A549 (cell line): ENCODE results near the gene PSMD9. TPM values are rescaled to one million over a fixed set of nuclear protein-coding genes. Genes with fewer than 3 reads are reported as not detected.

Experiments
- ATAC-seq, 2 experiments: fragments of 200-7000 bp in 1 of 2; fragments of >200 bp in 1 of 2; cut with Nextera tagmentation in 1 of 2; cut with Tn5 transposase in 1 of 2; 3 replicates each; pipeline versions ENCODE4 v1.8.0 to v1.9.1; 2018 to 2020; ENCODE audit warnings: mild to moderate bottlenecking in 1 of 2, moderate library complexity in 1 of 2
- CTCF ChIA-PET: fragments of 300-600 bp; sonication (Branson Sonifier 250); formaldehyde crosslinking; extraction: SDS; loops from one replicate; lab custom pipeline; 2021; ENCODE audit warnings: antibody characterized with exemption, inconsistent platforms; lab: Yijun Ruan, JAX
- POLR2A ChIA-PET: fragments of 350-600 bp; formaldehyde crosslinking; extraction: SDS; loops from one replicate; lab custom pipeline; 2021; ENCODE audit warnings: antibody characterized with exemption, inconsistent platforms; lab: Yijun Ruan, JAX
- DNase-seq, 2 experiments: peaks; one replicate each; pipeline versions ENCODE4 v3.0.0 to v3.0.0-alpha.2; 2011 to 2016; ENCODE audit warnings: low read depth in 1 of 2, low spot score in 1 of 2
- FAIRE-seq: peaks from 2 replicates; lab custom pipeline; 2011; peaks lifted over from hg19 to GRCh38; lab: Jason Lieb, UNC
- H3K27ac ChIP-seq, 2 experiments: fragments of >200 bp; sonication (Bioruptor Twin); formaldehyde crosslinking; 3 replicates each; pipeline ENCODE4 v1.5.1; 2016 to 2017
- H3K4me1 ChIP-seq: fragments of >200 bp; sonication (Bioruptor Twin); formaldehyde crosslinking; 3 replicates; pipeline ENCODE4 v1.6.1; 2016
- H3K4me2 ChIP-seq: fragments of >200 bp; sonication (Bioruptor Twin); formaldehyde crosslinking; 3 replicates; pipeline ENCODE4 v1.6.1; 2016
- H3K4me3 ChIP-seq: fragments of >200 bp; sonication (Bioruptor Twin); formaldehyde crosslinking; 3 replicates; pipeline ENCODE4 v1.5.1; 2016
- H3K9me3 ChIP-seq: fragments of >200 bp; sonication (Bioruptor Twin); formaldehyde crosslinking; 3 replicates; pipeline ENCODE4 v1.6.1; 2016
- BHLHE40 ChIP-seq: IDR thresholded peaks from 2 replicates; pipeline ENCODE4 v1.6.1; 2012; ENCODE audit warnings: low read depth, low read length, inconsistent platforms
- E2F6 ChIP-seq: IDR thresholded peaks from 2 replicates; pipeline ENCODE4 v1.6.1; 2012; ENCODE audit warnings: low read depth, borderline replicate concordance
- EP300 ChIP-seq, 2 experiments: fragments of >200 bp; sonication (Bioruptor Twin); formaldehyde crosslinking; IDR thresholded peaks; 2 replicates in 1 of 2; 3 replicates in 1 of 2; pipeline ENCODE4 v1.6.1; 2016 to 2017
- ESRRA ChIP-seq: fragments of 150-350 bp; IDR thresholded peaks from 2 replicates; pipeline ENCODE4 v1.6.1; 2014; ENCODE audit warnings: mild to moderate bottlenecking, low read length, borderline replicate concordance
- FOSB ChIP-seq: fragments of 250-450 bp; sonication (Bioruptor Pico); IDR thresholded peaks from 2 replicates; pipeline ENCODE4 v1.5.0; 2020; ENCODE audit warnings: mild to moderate bottlenecking, moderate library complexity
- FOSL2 ChIP-seq, 2 experiments: fragments of 450-650 bp in 1 of 2; fragments of >200 bp in 1 of 2; sonication (Bioruptor Twin) in 1 of 2; formaldehyde crosslinking; IDR thresholded peaks; 2 replicates each; pipeline versions ENCODE4 v1.5.0 to v1.6.1; 2016 to 2020; ENCODE audit warnings: mild to moderate bottlenecking in 1 of 2, moderate library complexity in 1 of 2
- HEYL ChIP-seq: fragments of 250-450 bp; sonication (Bioruptor Pico); IDR thresholded peaks from 2 replicates; pipeline ENCODE4 v1.8.0; 2021; ENCODE audit warnings: mild to moderate bottlenecking, moderate library complexity
- JUN ChIP-seq, 2 experiments: fragments of >200 bp; sonication (Bioruptor Twin); formaldehyde crosslinking; IDR thresholded peaks; 2 replicates in 1 of 2; 3 replicates in 1 of 2; pipeline ENCODE4 v1.6.1; 2016 to 2017
- MAFK ChIP-seq: fragments of 450-650 bp; IDR thresholded peaks from 2 replicates; pipeline ENCODE4 v1.6.1; 2014; ENCODE audit not compliant: partially characterized antibody
- NPAS2 ChIP-seq: fragments of 250-450 bp; sonication (Bioruptor Pico); IDR thresholded peaks from 2 replicates; pipeline ENCODE4 v1.8.0; 2022; ENCODE audit warnings: mild to moderate bottlenecking, moderate library complexity, borderline replicate concordance
- NR3C1 ChIP-seq: fragments of >200 bp; sonication (Bioruptor Twin); formaldehyde crosslinking; IDR thresholded peaks from 3 replicates; pipeline ENCODE4 v1.6.1; 2017
- PHF8 ChIP-seq: fragments of 200-600 bp; sonication (generic); IDR thresholded peaks from 2 replicates; pipeline ENCODE4 v1.6.1; 2016; ENCODE audit warnings: low read depth, mild to moderate bottlenecking, antibody characterized with exemption, moderate library complexity, borderline replicate concordance
- POLR2A ChIP-seq: IDR thresholded peaks from 2 replicates; pipeline ENCODE4 v1.6.1; 2012; ENCODE audit warnings: mild to moderate bottlenecking, low read length
- RARB ChIP-seq: fragments of 250-450 bp; sonication (Bioruptor Pico); IDR thresholded peaks from 2 replicates; pipeline ENCODE4 v1.8.0; 2021; ENCODE audit warnings: mild to moderate bottlenecking, moderate library complexity
- RFX5 ChIP-seq: fragments of 450-650 bp; IDR thresholded peaks from 2 replicates; pipeline ENCODE4 v1.7.1; 2014; ENCODE audit warnings: antibody characterized with exemption, mild to moderate bottlenecking, moderate library complexity
- TP53 ChIP-seq: fragments of 250-450 bp; sonication (Bioruptor Pico); IDR thresholded peaks from 2 replicates; pipeline ENCODE4 v1.5.0; 2021; ENCODE audit warnings: mild to moderate bottlenecking, moderate library complexity
- ZNF302 ChIP-seq: fragments of 250-450 bp; sonication (Bioruptor Pico); IDR thresholded peaks from 2 replicates; pipeline ENCODE4 v1.9.0; 2021; ENCODE audit warnings: inconsistent platforms, mild to moderate bottlenecking, moderate library complexity
- ZSCAN20 ChIP-seq: fragments of 250-450 bp; sonication (Bioruptor Pico); IDR thresholded peaks from 2 replicates; pipeline ENCODE4 v1.8.0; 2022; ENCODE audit warnings: mild to moderate bottlenecking, moderate library complexity
- WGBS: methylation state at CpG from one replicate; pipeline ENCODE4 v1.1.6; 2017; ENCODE audit errors: missing lambda C conversion rate; 5-methylcytosine and 5-hydroxymethylcytosine counted together
- polyA plus RNA-seq, 4 experiments: library from polyadenylated mRNA; depleted of rRNA in 3 of 4; stranded (reverse); fragments of >200 nt; fragmentation: RNase III in 1 of 4; extraction: RNeasy Plus Mini Kit Qiagen cat#74134 plus additional on column Dnase treatment in 1 of 4; gene quantifications; 2 replicates in 3 of 4; 3 replicates in 1 of 4; pipeline ENCODE4 v1.2.3, GENCODE V29; 2011 to 2017
- TF ChIP-seq, protein P1 (sequence below): fragments of >200 bp; sonication (Bioruptor Twin); formaldehyde crosslinking; IDR thresholded peaks from 2 replicates; pipeline ENCODE4 v1.6.1; 2016
- TF ChIP-seq, protein P2 (sequence below): fragments of 250-450 bp; sonication (Bioruptor Pico); IDR thresholded peaks from 2 replicates; pipeline ENCODE4 v1.5.0; 2021; ENCODE audit warnings: mild to moderate bottlenecking, moderate library complexity, borderline replicate concordance
- TF ChIP-seq, protein P3 (sequence below): IDR thresholded peaks from 2 replicates; pipeline ENCODE4 v1.6.1; 2012
- TF ChIP-seq, protein P4 (sequence below): fragments of 150-350 bp; IDR thresholded peaks from 2 replicates; pipeline ENCODE4 v1.6.1; 2014; ENCODE audit warnings: low read depth, mild to moderate bottlenecking, low read length

The PSMD9 gene
- polyA plus RNA-seq, 2 of the 4 experiments (the other 2 are of a cell fraction), result 89.3 to 147 TPM

DNA sequence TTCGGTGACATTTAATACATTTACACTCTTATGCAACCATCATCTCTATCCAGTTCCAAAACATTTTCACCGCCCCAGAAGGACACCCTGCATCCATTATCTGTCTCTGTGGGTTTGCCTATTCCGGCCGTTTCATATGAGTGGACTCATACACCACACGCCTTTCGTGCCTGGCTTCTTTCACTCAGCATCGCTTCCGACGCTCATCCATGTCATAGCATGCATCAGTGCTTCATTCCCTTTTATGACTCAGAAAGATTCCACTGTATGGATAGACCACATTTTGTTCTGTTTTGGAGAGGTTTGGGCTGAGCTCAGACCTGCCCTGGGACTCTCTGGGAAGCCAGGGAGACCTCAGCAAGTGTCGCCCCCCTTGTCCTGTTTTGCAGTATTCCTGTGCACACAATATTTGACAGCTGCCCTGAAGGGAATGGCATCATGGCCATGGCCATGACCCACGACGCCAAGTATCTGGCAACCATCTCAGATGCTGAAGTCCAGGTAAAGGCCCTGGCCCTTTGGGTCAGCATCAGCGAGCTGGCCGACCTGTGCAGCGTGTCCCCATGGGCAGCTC is 53.6 kb downstream of the PSMD9 start:
- Histone ChIP-seq H3K4me2 (no peak overlapping the region), H3K27ac (no peak overlapping the region), H3K4me1 (no peaks in the 10 kb centered on the region), H3K9me3 (peaks cover 8% of the 10 kb centered on the region; the same call in 1 of the 3 replicates), H3K4me3 (no peak overlapping the region)
- POLR2A ChIA-PET, result no interaction called here
- 91% methylated on average over 15 of the region's 15 CpGs for WGBS
- no peak for DNase-seq
- no peak for FAIRE-seq
- CTCF ChIA-PET, result interaction anchor here (1.3 kb wide), 1 partner anchor 53 kb away, joined by 3 read pairs; no protein-coding TSS in a partner anchor
- no peak for TF ChIP-seq NPAS2 (CRISPR knock-in tag)
- TF ChIP-seq FOSB (CRISPR knock-in tag), result no peak
- TF ChIP-seq, protein P1, sequence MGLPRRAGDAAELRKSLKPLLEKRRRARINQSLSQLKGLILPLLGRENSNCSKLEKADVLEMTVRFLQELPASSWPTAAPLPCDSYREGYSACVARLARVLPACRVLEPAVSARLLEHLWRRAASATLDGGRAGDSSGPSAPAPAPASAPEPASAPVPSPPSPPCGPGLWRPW, result no peak
- TF ChIP-seq E2F6, result no peak
- no peak for TF ChIP-seq ZSCAN20 (CRISPR knock-in tag)
- TF ChIP-seq BHLHE40, result no peak
- TF ChIP-seq TP53, result no peak
- TF ChIP-seq ESRRA, result no peak
- TF ChIP-seq JUN (IDR thresholded peaks at IDR 0.05), result no peak
- no peak for TF ChIP-seq MAFK
- 0 out of 6 replicates have a peak, but pooled peaks of 1 of the 2 experiments have one; percentile 30 for ATAC-seq

DNA sequence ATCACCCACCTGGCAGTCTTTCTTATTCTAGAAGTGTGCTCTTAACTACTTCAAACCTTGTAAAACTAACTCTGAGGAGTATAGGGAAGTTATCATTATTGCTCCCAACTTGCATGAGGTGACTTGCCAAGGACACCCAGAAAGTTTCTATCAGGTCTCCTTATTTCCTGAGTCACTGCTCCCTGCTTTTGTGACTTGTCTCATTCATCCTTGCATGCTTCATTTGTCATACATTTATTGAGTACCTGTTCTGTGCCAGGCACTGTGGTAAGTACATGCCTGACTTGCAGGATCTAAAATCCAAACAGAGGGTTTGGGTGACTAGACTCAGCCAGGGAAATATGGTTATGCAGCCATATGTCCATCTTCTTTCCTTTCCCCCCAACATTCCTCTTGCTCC is 55.3 kb downstream of the PSMD9 start:
- FAIRE-seq, result no peak
- TF ChIP-seq, protein P2, sequence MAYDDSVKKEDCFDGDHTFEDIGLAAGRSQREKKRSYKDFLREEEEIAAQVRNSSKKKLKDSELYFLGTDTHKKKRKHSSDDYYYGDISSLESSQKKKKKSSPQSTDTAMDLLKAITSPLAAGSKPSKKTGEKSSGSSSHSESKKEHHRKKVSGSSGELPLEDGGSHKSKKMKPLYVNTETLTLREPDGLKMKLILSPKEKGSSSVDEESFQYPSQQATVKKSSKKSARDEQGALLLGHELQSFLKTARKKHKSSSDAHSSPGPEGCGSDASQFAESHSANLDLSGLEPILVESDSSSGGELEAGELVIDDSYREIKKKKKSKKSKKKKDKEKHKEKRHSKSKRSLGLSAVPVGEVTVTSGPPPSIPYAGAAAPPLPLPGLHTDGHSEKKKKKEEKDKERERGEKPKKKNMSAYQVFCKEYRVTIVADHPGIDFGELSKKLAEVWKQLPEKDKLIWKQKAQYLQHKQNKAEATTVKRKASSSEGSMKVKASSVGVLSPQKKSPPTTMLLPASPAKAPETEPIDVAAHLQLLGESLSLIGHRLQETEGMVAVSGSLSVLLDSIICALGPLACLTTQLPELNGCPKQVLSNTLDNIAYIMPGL (CRISPR knock-in tag), result no peak
- no peak for TF ChIP-seq POLR2A
- no peak for TF ChIP-seq HEYL (CRISPR knock-in tag)
- no peak for TF ChIP-seq PHF8
- TF ChIP-seq BHLHE40, result no peak
- no peak for TF ChIP-seq FOSL2 (IDR thresholded peaks at IDR 0.05)
- no peak for TF ChIP-seq FOSL2 (CRISPR knock-in tag; IDR thresholded peaks at IDR 0.05)
- TF ChIP-seq, protein P3, sequence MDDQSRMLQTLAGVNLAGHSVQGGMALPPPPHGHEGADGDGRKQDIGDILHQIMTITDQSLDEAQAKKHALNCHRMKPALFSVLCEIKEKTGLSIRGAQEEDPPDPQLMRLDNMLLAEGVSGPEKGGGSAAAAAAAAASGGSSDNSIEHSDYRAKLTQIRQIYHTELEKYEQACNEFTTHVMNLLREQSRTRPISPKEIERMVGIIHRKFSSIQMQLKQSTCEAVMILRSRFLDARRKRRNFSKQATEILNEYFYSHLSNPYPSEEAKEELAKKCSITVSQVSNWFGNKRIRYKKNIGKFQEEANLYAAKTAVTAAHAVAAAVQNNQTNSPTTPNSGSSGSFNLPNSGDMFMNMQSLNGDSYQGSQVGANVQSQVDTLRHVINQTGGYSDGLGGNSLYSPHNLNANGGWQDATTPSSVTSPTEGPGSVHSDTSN, result no peak
- no peak for TF ChIP-seq EP300 (IDR thresholded peaks at IDR 0.05)
- no peak for TF ChIP-seq RARB (CRISPR knock-in tag)
- TF ChIP-seq NR3C1, result no peak
- TF ChIP-seq, protein P4, sequence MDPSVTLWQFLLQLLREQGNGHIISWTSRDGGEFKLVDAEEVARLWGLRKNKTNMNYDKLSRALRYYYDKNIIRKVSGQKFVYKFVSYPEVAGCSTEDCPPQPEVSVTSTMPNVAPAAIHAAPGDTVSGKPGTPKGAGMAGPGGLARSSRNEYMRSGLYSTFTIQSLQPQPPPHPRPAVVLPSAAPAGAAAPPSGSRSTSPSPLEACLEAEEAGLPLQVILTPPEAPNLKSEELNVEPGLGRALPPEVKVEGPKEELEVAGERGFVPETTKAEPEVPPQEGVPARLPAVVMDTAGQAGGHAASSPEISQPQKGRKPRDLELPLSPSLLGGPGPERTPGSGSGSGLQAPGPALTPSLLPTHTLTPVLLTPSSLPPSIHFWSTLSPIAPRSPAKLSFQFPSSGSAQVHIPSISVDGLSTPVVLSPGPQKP, result no peak
- no peak for TF ChIP-seq TP53
- no peak for TF ChIP-seq ZNF302 (CRISPR knock-in tag)
- no peak for TF ChIP-seq RFX5
- TF ChIP-seq, all 56 proteins: peak for 0
- DNase-seq (no peak), ATAC-seq (no peak)
- ChIA-PET POLR2A (no interaction called here), CTCF (no interaction called here)
- H3K4me2 ChIP-seq, result no peak overlapping the region
- no peak overlapping the region for H3K27ac ChIP-seq
- H3K9me3 ChIP-seq, result 0 out of 3 replicates have a peak, but pooled peaks cover 8% of the 10 kb centered on the region
- no peak overlapping the region for H3K4me3 ChIP-seq
- H3K4me1 ChIP-seq, result no peaks in the 10 kb centered on the region
